GM12892 (cell line): ENCODE measurements around the gene FUT7.
A peak's percentile ranks its signal among the peaks of the same experiment; 100 is the strongest.
"Not testable (repeated sequence)": the region's sequence is repeated elsewhere in the genome, so short reads cannot be mapped to it uniquely, and the experiment has no call there.

Experiments used
- DNase-seq: peaks from one replicate; pipeline ENCODE4 v3.0.0; 2011; ENCODE audit not compliant: insufficient read length
- FAIRE-seq: peaks from 2 replicates; lab custom pipeline; 2011; peaks lifted over from hg19 to GRCh38; lab: Jason Lieb, UNC
- POLR2A ChIP-seq: IDR thresholded peaks from 2 replicates; pipeline ENCODE4 v1.6.1; 2011; ENCODE audit warnings: low read depth, low read length, control low read depth
- POLR2AphosphoS5 ChIP-seq: IDR thresholded peaks from 2 replicates; pipeline ENCODE4 v1.6.1; 2011; ENCODE audit warnings: low read depth, low read length, control low read depth
- TAF1 ChIP-seq: IDR thresholded peaks from 2 replicates; pipeline ENCODE4 v1.6.1; 2011; ENCODE audit warnings: low read depth, mild to moderate bottlenecking, control low read depth, low read length, borderline replicate concordance

FUT7 gene

DNA sequence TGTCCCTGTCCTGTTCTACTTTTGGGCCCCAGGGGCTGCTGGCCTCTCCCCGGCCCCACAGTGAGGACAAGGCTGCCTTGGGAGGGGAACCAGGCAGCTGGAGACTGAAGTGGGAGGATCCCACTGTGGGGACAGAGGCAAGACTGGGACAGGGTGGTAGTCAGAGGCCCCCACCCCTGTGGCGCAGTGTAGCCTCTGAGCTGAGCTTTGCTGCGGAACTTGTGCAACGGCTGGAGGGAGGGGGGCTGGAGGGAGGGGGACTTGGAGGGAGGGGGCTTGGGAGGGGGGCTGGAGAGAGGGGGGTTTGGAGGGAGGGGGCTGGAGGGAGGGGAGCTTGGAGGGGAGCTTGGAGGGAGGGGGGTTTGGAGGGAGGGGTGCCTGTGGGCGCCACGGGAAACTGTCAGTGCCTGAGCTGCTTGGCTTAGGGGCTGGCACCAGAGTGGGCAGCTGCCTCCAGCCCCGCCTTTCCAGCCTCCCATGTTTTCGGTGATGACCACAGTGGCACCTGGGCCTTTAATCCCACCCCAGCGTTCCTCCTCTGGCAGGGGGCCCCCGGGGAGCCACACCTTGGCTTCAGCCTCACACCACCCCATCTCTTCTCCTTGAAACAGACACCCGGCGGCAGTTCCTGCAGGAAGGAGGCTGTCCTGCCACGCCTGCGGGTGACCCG, 2.3 kb upstream of the FUT7 start:
- DNase-seq (no peak), FAIRE-seq (no peak)
- TF ChIP-seq TAF1 (no peak), POLR2AphosphoS5 (no peak), POLR2A (no peak)

- not testable (repeated sequence) for FAIRE-seq, DNase-seq
Observed at GRCh38 chr9:137033481-137033880, 1.6 kb upstream of the FUT7 start.

DNA sequence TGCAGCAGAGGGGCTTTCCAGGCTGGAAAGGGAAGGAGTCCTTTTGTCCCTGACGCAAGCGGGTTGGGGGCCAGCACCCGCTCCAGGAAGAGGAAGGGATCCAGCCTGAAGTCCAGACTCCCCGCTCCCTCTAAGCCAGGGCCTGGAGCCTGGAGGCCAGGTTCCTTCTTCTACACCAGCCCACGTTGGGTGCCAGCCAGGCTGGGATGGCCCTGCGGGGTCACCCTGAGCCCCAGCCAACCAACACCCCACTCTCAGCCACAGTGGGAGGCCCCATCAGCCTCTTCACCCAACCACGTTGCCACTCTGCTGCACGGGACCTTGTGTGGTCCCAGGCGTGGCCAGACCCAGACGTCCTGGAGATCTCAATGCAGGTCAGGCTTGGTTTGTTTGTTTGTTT, 970 bp upstream of the FUT7 start:
- FAIRE-seq (no peak), DNase-seq (no peak)

GRCh38 chr9:137030538-137031527, 1.1 kb downstream of the FUT7 start:
- TF ChIP-seq POLR2A (no peak), POLR2AphosphoS5 (no peak), TAF1 (no peak)
- FAIRE-seq: no peak
- no peak for DNase-seq

More for the DNA sequence above, 970 bp upstream of the FUT7 start:
- TF ChIP-seq POLR2AphosphoS5 (no peak), TAF1 (no peak), POLR2A (no peak)

GRCh38 chr9:137030006-137030405, 1.9 kb downstream of the FUT7 start:
- no peak for DNase-seq
- FAIRE-seq: no peak
- no peak for TF ChIP-seq POLR2A
- no peak for TF ChIP-seq POLR2AphosphoS5
- no peak for TF ChIP-seq TAF1

DNA sequence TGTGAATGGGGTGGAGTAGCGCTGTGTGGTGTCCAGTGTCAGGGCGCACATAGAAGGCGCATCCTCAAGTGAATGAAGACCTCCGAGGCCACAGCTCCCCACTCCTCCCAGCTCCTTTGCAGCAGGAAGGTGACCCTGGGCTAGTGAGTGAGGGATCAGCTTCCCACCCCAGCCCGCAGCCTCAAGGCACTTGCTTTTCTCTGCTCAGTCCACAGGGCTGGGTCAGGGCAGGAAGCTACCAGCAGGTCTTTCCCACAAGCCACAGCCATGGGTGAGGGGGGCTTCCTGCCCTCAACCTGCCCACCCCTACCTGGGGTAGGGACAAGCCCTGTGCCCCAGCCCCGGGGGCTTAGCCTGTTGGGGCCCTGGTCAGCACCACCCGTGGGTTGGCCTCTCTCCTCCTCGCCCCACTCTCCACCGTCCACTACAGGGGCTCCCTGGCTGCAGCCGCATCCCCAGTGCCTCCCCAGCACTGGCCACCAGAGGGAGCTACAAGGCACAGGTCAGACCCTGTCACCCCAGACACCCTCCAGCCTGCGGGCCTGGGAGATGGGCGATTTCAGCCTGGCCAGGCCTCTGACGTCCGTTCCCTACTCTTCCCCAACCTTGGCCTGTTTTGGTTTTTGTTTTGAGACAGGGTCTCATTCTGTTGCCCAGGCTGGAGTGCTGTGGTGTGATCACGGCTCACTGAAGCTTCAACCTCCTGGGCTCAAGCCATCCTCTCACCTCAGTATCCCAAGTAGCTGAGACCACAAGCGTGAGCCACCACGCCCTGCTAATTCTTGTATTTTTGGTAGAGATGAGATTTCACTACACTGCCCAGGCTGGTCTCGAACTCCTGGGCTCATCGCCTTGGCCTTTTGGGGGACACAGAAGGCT, 2.6 kb downstream of the FUT7 start:
- TF ChIP-seq POLR2A: no peak
- no peak for TF ChIP-seq TAF1
- TF ChIP-seq POLR2AphosphoS5: no peak
- FAIRE-seq: peak; percentile 90

DNA sequence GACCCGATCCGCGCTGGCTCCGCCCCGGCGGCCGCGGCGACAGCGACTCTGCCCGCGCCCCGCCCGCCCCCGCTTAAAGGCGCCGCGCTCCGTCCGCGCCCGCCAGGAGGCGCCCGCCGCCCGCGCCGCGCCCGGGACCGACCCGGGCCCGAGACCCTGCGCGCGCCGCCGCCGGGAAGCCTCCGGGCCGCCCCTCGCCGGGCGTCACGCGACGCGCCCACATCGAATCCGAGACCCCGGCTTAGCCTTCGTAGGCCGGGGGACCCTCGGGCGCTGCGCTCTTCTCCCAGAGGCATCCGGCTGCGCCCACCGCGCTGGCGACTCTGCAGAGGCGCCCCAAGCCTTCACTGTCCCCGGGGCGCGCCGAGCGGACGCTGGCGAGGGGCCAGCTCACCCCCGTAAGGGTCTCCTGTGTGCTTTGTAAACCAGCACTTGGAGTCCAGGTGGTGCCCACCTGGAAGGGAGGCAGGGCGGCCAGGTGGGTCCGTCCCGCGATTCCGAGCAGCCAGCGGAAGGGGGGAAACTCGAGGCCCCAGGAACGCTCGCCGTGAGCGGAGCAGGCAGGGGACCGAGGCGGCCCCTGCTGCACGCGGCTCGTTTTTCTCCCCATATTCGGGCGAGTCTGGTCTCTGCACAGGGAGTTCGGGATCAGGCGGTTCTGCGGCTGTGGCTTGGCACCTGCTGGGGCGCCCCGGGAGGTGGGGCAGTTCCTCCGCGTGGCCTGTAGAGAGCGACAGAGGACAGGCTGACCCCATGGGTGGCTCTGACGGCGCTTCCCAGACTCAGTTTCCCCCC, 3.4 kb downstream of the FUT7 start:
- no peak for TF ChIP-seq POLR2AphosphoS5
- no peak for TF ChIP-seq TAF1
- TF ChIP-seq POLR2A: no peak
- peak; percentile 51 for FAIRE-seq
- DNase-seq: peak; percentile 70

More for the DNA sequence above, 2.6 kb downstream of the FUT7 start:
- DNase-seq: peak; percentile 74

DNA sequence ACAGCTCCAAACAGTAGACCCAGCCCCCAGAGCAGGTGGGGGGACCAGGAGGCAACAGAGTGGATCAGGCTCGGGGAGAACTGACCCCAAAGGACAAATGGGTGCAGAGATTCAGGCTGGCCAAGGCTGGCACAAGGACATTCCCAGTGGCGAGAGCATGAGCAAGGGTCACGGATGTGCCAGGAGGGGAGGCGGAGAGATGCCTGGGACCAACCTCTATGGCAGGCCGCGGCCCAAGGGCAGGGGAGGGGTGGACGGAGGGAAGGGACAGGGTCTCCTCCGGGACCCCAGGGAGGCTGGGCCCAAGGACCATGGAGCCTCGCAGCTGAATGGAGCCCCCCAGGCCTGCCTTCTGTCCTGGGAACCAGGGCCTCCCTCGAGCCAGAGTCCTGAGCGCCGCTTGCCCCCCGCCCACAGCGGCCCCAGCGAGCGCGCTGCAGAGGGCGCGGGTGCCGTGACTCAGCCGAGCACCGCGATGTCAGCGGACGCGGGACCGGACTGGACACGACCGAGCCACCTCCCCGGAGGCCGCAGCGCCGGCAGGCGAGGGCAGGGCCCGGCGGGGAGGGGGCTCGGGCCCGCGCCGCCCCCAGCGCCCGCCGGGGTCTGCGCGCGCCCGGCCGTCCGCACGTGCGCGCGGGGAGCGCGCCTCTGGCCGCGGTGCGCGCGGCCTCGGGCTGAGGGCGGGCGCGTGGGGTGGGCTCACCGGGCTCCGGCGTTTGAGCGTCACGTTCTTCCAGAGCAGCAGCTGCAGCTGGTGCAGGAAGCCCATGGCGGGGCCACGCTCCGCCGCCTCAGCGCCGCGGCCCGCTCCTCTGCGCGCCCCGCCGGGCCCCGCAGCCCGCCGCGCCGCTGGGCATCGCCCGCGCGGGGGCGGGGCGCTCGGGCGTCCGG, 4.3 kb downstream of the FUT7 start, which contains the start of gene ABCA2:
Gene ABCA2 (minus strand): TSS at position 869 of the 894 bp plus-strand sequence. CDS start 97 bp downstream, at position 772.
- no peak for TF ChIP-seq POLR2AphosphoS5
- no peak for TF ChIP-seq TAF1
- TF ChIP-seq POLR2A: no peak
- FAIRE-seq (no peak), DNase-seq (no peak)

- DNase-seq: no peak
- TF ChIP-seq POLR2AphosphoS5: no peak
- TF ChIP-seq TAF1: no peak
- TF ChIP-seq POLR2A: no peak
- no peak for FAIRE-seq
Observed at GRCh38 chr9:137026828-137027227, 5.1 kb downstream of the FUT7 start.

DNA sequence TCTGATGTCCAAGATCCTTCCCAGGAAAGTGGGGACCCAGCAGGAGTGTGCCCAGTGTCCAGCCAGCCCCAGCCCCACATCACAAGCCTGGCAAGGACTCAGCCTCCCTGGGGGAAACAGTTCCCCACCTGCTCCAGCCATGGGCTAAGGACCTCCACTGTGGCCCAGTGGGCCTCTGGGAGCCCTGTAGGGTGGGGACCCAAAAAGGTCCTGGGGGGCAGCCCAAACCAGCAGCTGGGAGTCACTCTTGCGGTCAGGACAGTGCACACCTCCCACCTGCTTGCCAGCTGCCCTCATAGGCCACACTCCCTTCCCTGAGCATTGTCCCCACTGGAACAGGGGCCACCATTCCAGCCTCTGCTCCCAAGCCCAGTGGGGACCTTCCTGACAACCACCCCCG, 5.5 kb downstream of the FUT7 start:
- FAIRE-seq: no peak
- TF ChIP-seq TAF1 (no peak), POLR2A (no peak), POLR2AphosphoS5 (no peak)
- no peak for DNase-seq
